BJ (cell line): Measurements from ENCODE around the gene PC. TPM values are rescaled to one million over a fixed set of nuclear protein-coding genes. Genes with fewer than 3 reads are reported as not detected.
A peak's percentile ranks its signal among the peaks of the same experiment; 100 is the strongest.

Experiments used
- CTCF ChIA-PET: fragments of 350-600 bp; formaldehyde crosslinking; extraction: SDS; loops from one replicate; lab custom pipeline; 2021; ENCODE audit warnings: antibody characterized with exemption, inconsistent platforms; lab: Yijun Ruan, JAX
- POLR2A ChIA-PET: fragments of 300-600 bp; sonication (Branson Sonifier 250); formaldehyde crosslinking; extraction: SDS; loops from one replicate; lab custom pipeline; 2021; ENCODE audit warnings: antibody characterized with exemption; lab: Charles Lee
- DNase-seq: peaks from one replicate; pipeline ENCODE4 v3.0.0-alpha.2; 2011; ENCODE audit warnings: low read depth
- H3K27me3 ChIP-seq: 2 replicates; pipeline ENCODE4 v1.6.0; 2011; ENCODE audit warnings: low read length; ENCODE audit not compliant: control insufficient read depth, insufficient read depth
- H3K36me3 ChIP-seq: 2 replicates; pipeline ENCODE4 v1.5.1; 2011; ENCODE audit warnings: low read length; ENCODE audit not compliant: control insufficient read depth, insufficient read depth
- H3K4me3 ChIP-seq: 2 replicates; pipeline ENCODE4 v1.5.1; 2011; ENCODE audit warnings: low read depth, mild to moderate bottlenecking, control low read depth, low read length
- polyA plus RNA-seq: library from polyadenylated mRNA; depleted of rRNA; stranded (reverse); fragments of >200 nt; gene quantifications from 2 replicates; pipeline ENCODE4 v1.2.3, GENCODE V29; 2011
- TF ChIP-seq, protein P1 (sequence below): IDR thresholded peaks from 2 replicates; pipeline ENCODE4 v1.5.1; 2011; ENCODE audit warnings: low read depth, mild to moderate bottlenecking, control low read depth, inconsistent platforms, low read length, moderate library complexity; ENCODE audit not compliant: insufficient read depth

PC gene
- polyA plus RNA-seq, 1 experiment: 14.3 TPM

- no peaks in the 10 kb centered on the region for H3K36me3 ChIP-seq
- TF ChIP-seq, protein P1, sequence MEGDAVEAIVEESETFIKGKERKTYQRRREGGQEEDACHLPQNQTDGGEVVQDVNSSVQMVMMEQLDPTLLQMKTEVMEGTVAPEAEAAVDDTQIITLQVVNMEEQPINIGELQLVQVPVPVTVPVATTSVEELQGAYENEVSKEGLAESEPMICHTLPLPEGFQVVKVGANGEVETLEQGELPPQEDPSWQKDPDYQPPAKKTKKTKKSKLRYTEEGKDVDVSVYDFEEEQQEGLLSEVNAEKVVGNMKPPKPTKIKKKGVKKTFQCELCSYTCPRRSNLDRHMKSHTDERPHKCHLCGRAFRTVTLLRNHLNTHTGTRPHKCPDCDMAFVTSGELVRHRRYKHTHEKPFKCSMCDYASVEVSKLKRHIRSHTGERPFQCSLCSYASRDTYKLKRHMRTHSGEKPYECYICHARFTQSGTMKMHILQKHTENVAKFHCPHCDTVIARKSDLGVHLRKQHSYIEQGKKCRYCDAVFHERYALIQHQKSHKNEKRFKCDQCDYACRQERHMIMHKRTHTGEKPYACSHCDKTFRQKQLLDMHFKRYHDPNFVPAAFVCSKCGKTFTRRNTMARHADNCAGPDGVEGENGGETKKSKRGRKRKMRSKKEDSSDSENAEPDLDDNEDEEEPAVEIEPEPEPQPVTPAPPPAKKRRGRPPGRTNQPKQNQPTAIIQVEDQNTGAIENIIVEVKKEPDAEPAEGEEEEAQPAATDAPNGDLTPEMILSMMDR: no peak
- ChIA-PET CTCF (interaction anchor here (2.5 kb wide), 1 partner anchor 16 kb away, joined by 7 read pairs; no protein-coding TSS in a partner anchor), POLR2A (no interaction called here)
- no peaks in the 10 kb centered on the region for H3K27me3 ChIP-seq
- DNase-seq: no peak
- no peak overlapping the region for H3K4me3 ChIP-seq
Measured at GRCh38 chr11:66894141-66894540, 64.0 kb downstream of the PC start.

- no peak overlapping the region for H3K4me3 ChIP-seq
- TF ChIP-seq, protein P1: no peak
- H3K27me3 ChIP-seq: no peaks in the 10 kb centered on the region
- ChIA-PET POLR2A (no interaction called here), CTCF (interaction anchor here (0.7 to 2.5 kb wide), 2 partner anchors 15 to 83 kb away, joined by 3 to 7 read pairs; partner anchors contain the start of gene C11orf86)
- H3K36me3 ChIP-seq: no peaks in the 10 kb centered on the region
- DNase-seq: no peak
Measured at GRCh38 chr11:66892911-66893310, 65.3 kb downstream of the PC start.

GRCh38 chr11:66891851-66892660 is 66.1 kb downstream of the PC start:
- no peak overlapping the region for H3K4me3 ChIP-seq
- TF ChIP-seq, protein P1: no peak
- no peaks in the 10 kb centered on the region for H3K36me3 ChIP-seq
- DNase-seq: peak; percentile 82
- ChIA-PET CTCF (interaction anchor here (0.7 to 2.5 kb wide), 2 partner anchors 14 to 83 kb away, joined by 3 to 7 read pairs; partner anchors contain the start of gene C11orf86), POLR2A (no interaction called here)
- no peaks in the 10 kb centered on the region for H3K27me3 ChIP-seq

- no peak overlapping the region for H3K4me3 ChIP-seq
- POLR2A ChIA-PET: no interaction called here
- H3K36me3 ChIP-seq: no peaks in the 10 kb centered on the region
- H3K27me3 ChIP-seq: no peaks in the 10 kb centered on the region
- CTCF ChIA-PET: no interaction called here
- DNase-seq: no peak
- TF ChIP-seq, protein P1: no peak
Measured at GRCh38 chr11:66889960-66890359, 68.2 kb downstream of the PC start.

GRCh38 chr11:66888282-66888681 is 69.9 kb downstream of the PC start:
- POLR2A ChIA-PET: no interaction called here

More at GRCh38 chr11:66888282-66888681, 69.9 kb downstream of the PC start:
- TF ChIP-seq, protein P1: no peak
- Histone ChIP-seq H3K27me3 (no peaks in the 10 kb centered on the region), H3K4me3 (no peak overlapping the region), H3K36me3 (no peaks in the 10 kb centered on the region)
- DNase-seq: no peak
- CTCF ChIA-PET: no interaction called here
